Measurements from ENCODE around the gene COG8.
A peak's percentile ranks its signal among the peaks of the same experiment; 100 is the strongest.
"Not testable (repeated sequence)": the region's sequence is repeated elsewhere in the genome, so short reads cannot be mapped to it uniquely, and the experiment has no call there.

The COG8 gene

DNA sequence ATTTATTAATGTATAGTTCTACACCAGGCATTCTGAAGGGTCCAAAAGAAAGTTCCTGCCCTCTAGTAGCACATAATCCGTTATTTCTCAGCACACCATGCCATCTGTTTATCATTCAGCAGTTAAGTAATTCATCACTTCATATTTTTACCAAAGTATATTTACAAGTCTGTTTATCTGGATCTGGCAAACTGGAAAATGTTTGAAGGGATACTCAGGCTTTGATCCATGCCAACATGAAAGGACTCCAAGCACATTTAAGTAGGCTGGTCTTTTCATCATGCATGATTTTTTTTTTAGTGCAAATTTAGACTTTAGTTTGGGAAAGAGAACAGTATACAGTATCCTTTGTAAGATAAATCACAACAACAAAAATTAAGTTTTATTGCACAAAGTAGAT is 32.3 kb downstream of the COG8 start:
- peaks cover 17% of the 10 kb centered on the region for H3K36me3 Mint-ChIP-seq (ENCODE audit: low read depth)
- H3K4me3 Mint-ChIP-seq = no peak overlapping the region
- no peaks in the 10 kb centered on the region for H3K27me3 Mint-ChIP-seq
- no peak overlapping the region for H3K27ac Mint-ChIP-seq
- intact Hi-C loops (cut with micrococcal nuclease) = no loop called here
- peaks cover 3% of the 10 kb centered on the region for H3K4me1 Mint-ChIP-seq (ENCODE audit: low read depth)
- H3K9me3 Mint-ChIP-seq = no peaks in the 10 kb centered on the region

DNA sequence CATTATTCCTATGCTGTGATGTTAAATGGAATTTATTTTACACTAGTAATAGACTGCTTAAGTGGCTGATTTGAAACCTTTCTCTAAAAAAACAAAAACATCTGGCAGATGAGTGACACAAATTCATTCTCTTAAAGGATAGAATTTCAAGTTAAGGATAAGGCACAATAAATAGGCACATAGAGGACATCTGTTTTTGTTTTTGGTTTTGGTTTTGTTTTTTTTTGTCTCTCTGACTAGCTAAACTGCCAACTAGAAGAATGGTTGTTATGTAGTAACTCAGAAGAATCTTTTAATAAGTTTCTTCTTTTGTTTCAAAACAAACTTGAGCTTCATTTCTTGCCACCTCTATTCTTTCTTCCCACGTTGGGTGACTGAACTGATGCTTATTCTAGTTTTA is 33.3 kb downstream of the COG8 start:
- intact Hi-C loops (cut with micrococcal nuclease) = no loop called here
- Mint-ChIP-seq H3K4me1 (ENCODE audit: low read depth) (peaks cover 4% of the 10 kb centered on the region), H3K4me3 (no peak overlapping the region), H3K36me3 (ENCODE audit: low read depth) (peaks cover 17% of the 10 kb centered on the region), H3K27ac (no peak overlapping the region), H3K9me3 (no peaks in the 10 kb centered on the region), H3K27me3 (no peaks in the 10 kb centered on the region)

DNA sequence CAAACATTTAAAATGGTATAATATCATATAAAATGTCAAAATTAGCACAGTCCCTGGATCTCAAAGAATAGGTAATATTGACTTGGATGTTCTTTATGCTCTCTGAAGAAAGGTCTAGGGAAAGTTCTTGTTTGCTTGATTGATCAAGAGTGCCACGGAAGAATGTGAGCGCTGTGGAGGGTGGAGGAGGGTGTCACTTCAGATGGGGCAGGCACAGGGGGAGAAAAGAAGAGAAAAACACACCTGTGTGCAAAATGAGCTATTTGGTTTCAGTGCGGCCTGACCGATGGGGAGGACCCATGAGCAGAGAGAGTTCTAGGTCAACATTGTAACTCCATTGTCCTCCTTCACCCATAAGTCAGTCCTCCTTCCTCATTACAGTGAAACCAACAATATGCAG is 37.1 kb downstream of the COG8 start:
- intact Hi-C loops (cut with micrococcal nuclease) = no loop called here
- Mint-ChIP-seq H3K36me3 (ENCODE audit: low read depth) (peaks cover 29% of the 10 kb centered on the region), H3K4me1 (ENCODE audit: low read depth) (peaks cover 26% of the 10 kb centered on the region), H3K27ac (no peak overlapping the region), H3K4me3 (no peak overlapping the region), H3K9me3 (no peaks in the 10 kb centered on the region), H3K27me3 (no peaks in the 10 kb centered on the region)

DNA sequence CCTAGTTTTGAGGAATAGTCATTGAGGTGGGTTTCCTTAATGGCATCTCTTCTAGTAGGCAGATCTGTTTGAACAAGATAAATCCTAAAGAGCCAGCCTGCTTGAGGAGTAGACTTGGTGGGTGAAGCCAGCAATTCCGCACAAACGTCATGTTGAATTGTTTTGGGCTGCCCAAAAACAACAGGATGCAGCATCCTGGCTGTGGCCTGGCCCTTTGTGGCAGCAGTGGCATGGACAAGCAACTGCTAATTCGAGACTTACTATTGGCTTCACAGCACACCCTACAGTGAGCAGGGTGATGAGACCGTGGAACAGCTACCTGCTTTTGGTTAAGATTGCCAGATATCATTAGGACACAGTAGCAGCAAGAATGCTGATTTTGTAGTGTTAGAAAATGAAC is 37.5 kb downstream of the COG8 start:
- Mint-ChIP-seq H3K27me3 (no peaks in the 10 kb centered on the region), H3K36me3 (ENCODE audit: low read depth) (peaks cover 29% of the 10 kb centered on the region), H3K27ac (no peak overlapping the region), H3K9me3 (no peaks in the 10 kb centered on the region), H3K4me1 (ENCODE audit: low read depth) (peaks cover 26% of the 10 kb centered on the region), H3K4me3 (no peak overlapping the region)
- intact Hi-C loops (cut with micrococcal nuclease) = no loop called here

DNA sequence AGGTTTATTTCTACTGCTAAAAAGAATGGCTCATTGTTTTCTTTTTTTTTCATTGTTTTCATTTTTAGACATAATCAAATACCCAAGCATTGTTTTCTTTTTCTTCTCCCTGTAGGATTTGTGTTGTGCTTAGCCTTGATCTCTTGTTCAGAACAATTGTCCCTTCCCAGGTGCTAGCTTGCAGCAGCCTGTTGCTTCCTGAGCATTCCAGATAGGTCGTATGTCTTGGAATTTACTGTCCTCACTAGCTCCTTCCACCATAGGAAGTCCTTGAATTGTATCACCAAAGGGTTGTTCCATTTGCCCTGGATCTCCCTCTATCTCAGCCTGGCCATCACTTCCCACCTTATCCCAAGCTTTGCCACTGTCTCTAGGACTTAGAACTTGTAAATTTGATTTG is 38.2 kb downstream of the COG8 start:
- intact Hi-C loops (cut with micrococcal nuclease) = no loop called here
- peaks cover 26% of the 10 kb centered on the region for H3K4me1 Mint-ChIP-seq (ENCODE audit: low read depth)
- no peaks in the 10 kb centered on the region for H3K27me3 Mint-ChIP-seq
- peaks cover 33% of the 10 kb centered on the region for H3K36me3 Mint-ChIP-seq (ENCODE audit: low read depth)
- H3K4me3 Mint-ChIP-seq = no peak overlapping the region
- no peaks in the 10 kb centered on the region for H3K9me3 Mint-ChIP-seq
- no peak overlapping the region for H3K27ac Mint-ChIP-seq

DNA sequence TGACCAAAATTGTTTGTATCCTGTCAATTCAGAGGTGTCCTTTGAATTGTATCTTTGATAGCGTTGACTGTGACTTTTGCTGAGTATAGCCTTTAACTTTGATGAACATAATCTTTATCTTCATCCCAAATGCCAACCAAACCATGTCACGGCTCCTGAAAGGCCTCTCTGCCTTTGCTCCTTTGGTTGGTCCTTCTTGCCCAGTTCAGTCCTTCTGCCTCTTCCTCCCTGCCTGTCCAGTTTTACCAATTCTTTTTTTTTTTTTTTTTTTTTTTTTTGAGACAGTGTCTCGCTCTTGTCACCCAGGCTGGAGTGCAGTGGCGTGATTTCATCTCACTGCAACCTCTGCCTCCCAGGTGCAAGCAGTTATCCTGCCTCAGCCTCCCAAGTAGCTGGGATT is 41.1 kb downstream of the COG8 start:
- Mint-ChIP-seq H3K4me1 (ENCODE audit: low read depth) (peaks cover 26% of the 10 kb centered on the region), H3K4me3 (no peak overlapping the region), H3K27me3 (no peaks in the 10 kb centered on the region), H3K9me3 (no peaks in the 10 kb centered on the region), H3K27ac (peak overlapping the region; percentile 30), H3K36me3 (ENCODE audit: low read depth) (peaks cover 31% of the 10 kb centered on the region)
- intact Hi-C loops (cut with micrococcal nuclease) = no loop called here

DNA sequence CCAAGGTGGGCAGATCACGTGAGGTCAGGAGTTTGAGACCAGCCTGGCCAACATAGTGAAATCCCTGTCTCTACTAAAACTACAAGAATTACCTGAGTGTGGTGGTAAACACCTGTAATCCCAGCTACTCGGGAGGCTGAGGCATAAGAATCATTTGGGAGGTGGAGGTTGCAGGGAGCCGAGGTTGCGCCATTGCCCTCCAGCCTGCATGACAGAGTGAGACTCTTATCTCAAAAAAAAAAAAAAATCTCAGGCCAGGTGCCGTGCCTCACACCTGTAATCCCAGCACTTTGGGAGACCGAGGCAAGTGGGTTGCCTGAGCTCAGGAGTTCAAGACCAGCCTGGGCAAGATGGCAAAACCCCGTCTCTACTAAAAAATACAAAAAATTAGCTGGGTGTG is 42.6 kb downstream of the COG8 start:
- H3K4me3 Mint-ChIP-seq; H3K9me3 Mint-ChIP-seq; H3K27ac Mint-ChIP-seq; H3K27me3 Mint-ChIP-seq; intact Hi-C loops (cut with micrococcal nuclease): not testable (repeated sequence)
- Mint-ChIP-seq H3K4me1 (ENCODE audit: low read depth) (peaks cover 26% of the 10 kb centered on the region), H3K36me3 (ENCODE audit: low read depth) (peaks cover 24% of the 10 kb centered on the region)

DNA sequence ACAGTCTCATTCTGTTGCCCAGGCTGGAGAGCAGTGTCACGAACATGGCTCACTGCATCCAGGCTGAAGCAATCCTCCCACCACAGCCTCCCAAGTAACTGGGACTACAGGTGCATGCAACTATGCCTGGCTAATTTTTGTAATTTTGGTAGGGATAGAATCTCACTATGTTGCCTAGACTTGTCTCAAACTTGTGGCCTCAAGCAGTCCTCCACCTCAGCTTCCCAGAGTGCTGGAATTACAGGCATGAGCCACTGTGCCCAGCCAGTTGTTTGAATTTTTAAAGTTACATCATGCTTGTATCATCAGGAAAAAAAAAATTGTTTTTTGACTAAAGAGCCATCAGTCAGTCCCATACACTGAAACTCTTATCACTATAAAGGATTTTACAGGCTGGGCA is 45.3 kb downstream of the COG8 start:
- H3K9me3 Mint-ChIP-seq = no peaks in the 10 kb centered on the region
- no peaks in the 10 kb centered on the region for H3K27me3 Mint-ChIP-seq
- H3K36me3 Mint-ChIP-seq (ENCODE audit: low read depth) = peaks cover 7% of the 10 kb centered on the region
- no peak overlapping the region for H3K4me3 Mint-ChIP-seq
- intact Hi-C loops (cut with micrococcal nuclease) = no loop called here
- no peak overlapping the region for H3K27ac Mint-ChIP-seq
- peaks cover 11% of the 10 kb centered on the region for H3K4me1 Mint-ChIP-seq (ENCODE audit: low read depth)

DNA sequence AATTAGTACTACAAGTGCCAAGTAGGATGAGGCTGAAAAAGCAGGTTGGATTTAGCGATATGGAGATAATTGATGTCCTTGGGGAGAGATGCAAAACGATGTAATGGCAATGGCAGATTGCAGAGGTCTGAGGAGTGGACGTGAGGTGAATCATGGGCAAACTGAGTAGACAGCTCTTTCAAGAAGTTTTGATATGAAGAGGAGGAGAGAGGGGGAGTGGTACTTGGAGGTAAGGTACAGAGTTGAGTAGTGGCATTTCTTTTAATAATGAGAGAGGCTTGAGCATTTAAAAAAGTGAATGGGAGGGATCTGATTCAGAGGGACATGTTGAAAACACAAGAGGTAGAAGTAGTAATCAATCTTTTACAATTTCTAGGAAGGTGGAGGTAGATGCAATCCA is 46.0 kb downstream of the COG8 start:
- no peaks in the 10 kb centered on the region for H3K27me3 Mint-ChIP-seq
- H3K4me1 Mint-ChIP-seq (ENCODE audit: low read depth) = peaks cover 4% of the 10 kb centered on the region
- H3K36me3 Mint-ChIP-seq (ENCODE audit: low read depth) = peaks cover 7% of the 10 kb centered on the region
- H3K27ac Mint-ChIP-seq = no peak overlapping the region
- intact Hi-C loops (cut with micrococcal nuclease) = no loop called here
- no peaks in the 10 kb centered on the region for H3K9me3 Mint-ChIP-seq
- no peak overlapping the region for H3K4me3 Mint-ChIP-seq

DNA sequence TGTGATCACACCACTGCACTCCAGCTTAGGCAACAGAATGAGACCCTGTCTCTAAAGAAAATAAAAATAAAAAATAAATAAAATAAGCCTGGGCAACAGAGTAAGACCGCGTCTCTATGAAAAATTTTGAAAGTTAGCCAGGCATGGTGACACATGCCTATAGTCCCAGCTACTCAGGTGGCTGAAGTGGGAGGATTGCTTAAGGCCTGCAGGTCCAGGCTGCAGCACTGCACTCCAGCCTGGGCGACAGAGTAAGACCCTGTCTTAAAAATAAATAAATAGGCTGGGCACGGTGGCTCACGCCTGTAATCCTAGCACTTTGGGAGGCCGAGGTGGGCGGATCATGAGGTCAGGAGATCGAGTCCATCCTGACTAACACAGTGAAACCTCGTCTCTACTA is 47.7 kb downstream of the COG8 start:
- H3K4me1 Mint-ChIP-seq (ENCODE audit: low read depth); H3K27me3 Mint-ChIP-seq; H3K9me3 Mint-ChIP-seq; H3K27ac Mint-ChIP-seq; H3K4me3 Mint-ChIP-seq; H3K36me3 Mint-ChIP-seq (ENCODE audit: low read depth); intact Hi-C loops (cut with micrococcal nuclease): not testable (repeated sequence)

DNA sequence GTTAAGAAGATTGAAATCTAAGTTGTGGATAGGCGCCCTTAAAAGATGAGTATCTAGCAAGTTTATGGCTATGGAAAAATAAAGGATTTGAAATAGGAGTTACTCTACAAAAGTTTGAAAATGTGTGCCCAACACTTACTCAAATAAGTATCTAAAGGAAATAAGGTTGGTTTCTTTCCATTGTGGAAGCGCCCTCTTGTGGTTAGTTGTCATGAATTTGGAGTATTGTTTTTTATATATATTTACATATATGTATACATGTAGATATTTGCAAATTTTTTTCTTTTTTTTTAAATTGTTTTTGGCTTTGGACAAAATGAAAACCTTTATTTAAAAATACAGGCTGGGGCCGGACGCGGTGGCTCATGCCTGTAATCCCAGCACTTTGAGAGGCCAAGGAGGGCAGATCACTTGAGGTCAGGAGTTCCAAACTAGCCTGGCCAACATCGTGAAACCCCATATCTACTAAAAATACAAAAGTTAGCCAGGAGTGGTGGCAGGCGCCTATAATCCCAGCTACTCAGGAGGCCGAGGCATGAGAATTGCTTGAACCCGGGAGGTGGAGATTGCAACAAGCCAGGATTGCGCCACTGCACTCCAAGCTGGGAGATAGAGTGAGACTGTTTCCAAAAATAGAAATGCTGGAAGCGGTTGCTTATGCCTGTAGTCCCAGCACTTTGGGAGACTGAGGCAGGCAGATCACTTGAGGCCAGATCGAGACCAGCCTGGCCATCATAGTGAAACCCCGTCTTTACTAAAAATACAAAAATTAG is 52.2 kb downstream of the COG8 start:
- Mint-ChIP-seq H3K36me3 (ENCODE audit: low read depth) (peaks cover 12% of the 10 kb centered on the region), H3K4me3 (no peak overlapping the region), H3K27ac (no peak overlapping the region), H3K9me3 (no peaks in the 10 kb centered on the region), H3K27me3 (no peaks in the 10 kb centered on the region), H3K4me1 (ENCODE audit: low read depth) (no peaks in the 10 kb centered on the region)
- intact Hi-C loops (cut with micrococcal nuclease) = loop anchor here (1.0 kb wide), 1 partner anchor 137 kb away; no protein-coding TSS in a partner anchor

DNA sequence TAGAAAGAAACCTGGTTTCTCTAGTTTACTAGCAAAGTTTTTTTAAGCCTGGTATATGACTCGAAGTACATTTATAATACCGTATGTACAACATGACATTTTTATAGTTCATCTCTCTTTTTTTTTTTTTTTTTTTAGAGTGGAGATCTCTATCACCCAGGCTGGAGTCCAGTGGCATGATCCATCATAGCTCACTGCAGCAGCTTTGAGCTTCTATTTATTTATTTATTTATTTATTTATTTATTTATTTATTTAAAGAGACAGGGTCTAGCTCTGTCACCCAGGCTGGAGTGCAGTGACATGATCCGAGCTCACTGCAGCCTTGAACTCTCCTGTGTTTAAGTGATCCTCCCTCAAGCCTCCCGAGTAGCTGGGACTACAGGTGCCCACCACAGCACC is 54.1 kb downstream of the COG8 start:
- H3K36me3 Mint-ChIP-seq (ENCODE audit: low read depth) = peaks cover 12% of the 10 kb centered on the region
- no peaks in the 10 kb centered on the region for H3K9me3 Mint-ChIP-seq
- no peaks in the 10 kb centered on the region for H3K4me1 Mint-ChIP-seq (ENCODE audit: low read depth)
- intact Hi-C loops (cut with micrococcal nuclease) = no loop called here
- H3K27me3 Mint-ChIP-seq = peaks cover 2% of the 10 kb centered on the region
- H3K27ac Mint-ChIP-seq = no peak overlapping the region
- H3K4me3 Mint-ChIP-seq = no peak overlapping the region

DNA sequence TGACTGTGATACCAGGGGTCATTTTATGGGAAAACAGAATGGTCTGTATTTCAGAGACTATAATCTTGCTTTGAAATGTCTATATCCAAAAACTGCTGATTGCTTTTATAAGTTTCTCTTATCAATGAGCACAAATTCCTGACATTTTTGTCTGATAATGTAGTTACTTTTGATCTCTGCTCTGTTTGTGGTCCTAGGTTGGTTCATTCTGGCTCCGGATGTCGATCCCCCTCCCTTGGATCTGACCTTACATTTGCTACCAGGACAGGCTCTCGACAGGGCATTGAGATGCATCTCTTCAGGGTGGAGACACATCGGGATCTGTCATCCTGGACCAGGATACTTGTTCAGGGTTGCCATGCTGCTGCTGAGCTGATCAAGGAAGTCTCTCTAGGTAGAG is 55.5 kb downstream of the COG8 start:
- no peaks in the 10 kb centered on the region for H3K9me3 Mint-ChIP-seq
- H3K4me1 Mint-ChIP-seq (ENCODE audit: low read depth) = no peaks in the 10 kb centered on the region
- no peak overlapping the region for H3K4me3 Mint-ChIP-seq
- no peak overlapping the region for H3K27ac Mint-ChIP-seq
- intact Hi-C loops (cut with micrococcal nuclease) = no loop called here
- peaks cover 12% of the 10 kb centered on the region for H3K36me3 Mint-ChIP-seq (ENCODE audit: low read depth)
- H3K27me3 Mint-ChIP-seq = peaks cover 2% of the 10 kb centered on the region

DNA sequence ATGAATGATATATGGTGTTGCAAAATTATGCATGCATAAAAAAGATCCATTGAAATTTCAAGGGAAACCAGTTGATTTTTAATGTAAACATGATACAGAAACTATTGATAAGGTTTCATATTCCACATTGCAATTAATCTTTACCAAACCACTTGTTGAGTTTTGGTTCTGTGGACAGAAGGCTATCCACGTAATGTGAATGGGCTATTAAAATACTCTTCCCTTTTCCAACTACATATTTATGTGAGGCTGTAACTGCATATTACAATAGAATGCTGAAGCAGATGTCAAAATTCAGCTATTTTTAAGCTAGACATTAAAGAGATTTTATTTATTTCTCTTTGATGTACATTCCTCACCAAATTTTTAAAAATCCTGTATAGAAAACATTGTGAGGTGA is 62.0 kb downstream of the COG8 start:
- Mint-ChIP-seq H3K36me3 (ENCODE audit: low read depth) (peaks cover 11% of the 10 kb centered on the region), H3K27ac (no peak overlapping the region), H3K4me3 (no peak overlapping the region), H3K4me1 (ENCODE audit: low read depth) (no peaks in the 10 kb centered on the region), H3K9me3 (no peaks in the 10 kb centered on the region), H3K27me3 (peaks cover 10% of the 10 kb centered on the region)
- intact Hi-C loops (cut with micrococcal nuclease) = no loop called here
